Stimulated activated CD8-positive, alpha-beta memory T cell treated with anti-CD3 and anti-CD28 coated beads, Interleukin-15, amount 100 ng/mL, for 48 hours (primary cell): ENCODE data around the gene TTC3.

Experiments used
- DNase-seq, 2 donors: peaks; one replicate each; pipeline ENCODE4 v3.0.0-alpha.2; 2020; ENCODE audit warnings: low read depth in 2 of 2

TTC3 gene

GRCh38 chr21:37059181-37059580 lies 13.9 kb upstream of the TTC3 start:
- DNase-seq = no peak

- DNase-seq = peak in 1 of 2 donors; percentile 32
Measured at GRCh38 chr21:37060296-37060695, 12.8 kb upstream of the TTC3 start.

- DNase-seq = no peak
Measured at GRCh38 chr21:37061926-37062592, 11.0 kb upstream of the TTC3 start.

- DNase-seq = no peak
Measured at GRCh38 chr21:37062593-37062935, 10.5 kb upstream of the TTC3 start.

GRCh38 chr21:37063433-37063832 lies 9.6 kb upstream of the TTC3 start:
- no peak for DNase-seq

- DNase-seq = no peak
Measured at GRCh38 chr21:37064841-37065240, 8.2 kb upstream of the TTC3 start.

GRCh38 chr21:37065561-37066177 lies 7.4 kb upstream of the TTC3 start:
- no peak for DNase-seq

- DNase-seq = no peak
Measured at GRCh38 chr21:37071561-37072273, 1.3 kb upstream of the TTC3 start.

- peak in 1 of 2 donors; percentile 50 for DNase-seq
Measured at GRCh38 chr21:37072274-37072987, 623 bp upstream of the TTC3 start.

- peak; percentile 40 to 43 for DNase-seq
Measured at GRCh38 chr21:37073417-37074196, 553 bp downstream of the TTC3 start.

- DNase-seq = no peak
Measured at GRCh38 chr21:37074197-37074510, 1.1 kb downstream of the TTC3 start.

GRCh38 chr21:37074546-37074945 lies 1.5 kb downstream of the TTC3 start:
- DNase-seq = no peak

- no peak for DNase-seq
Measured at GRCh38 chr21:37075214-37075770, 2.2 kb downstream of the TTC3 start.

- DNase-seq = no peak
Measured at GRCh38 chr21:37076087-37076850, 3.2 kb downstream of the TTC3 start.

GRCh38 chr21:37077403-37077802 lies 4.3 kb downstream of the TTC3 start:
- DNase-seq = no peak

GRCh38 chr21:37079211-37079824 lies 6.3 kb downstream of the TTC3 start:
- DNase-seq = no peak

- no peak for DNase-seq
Measured at GRCh38 chr21:37082375-37082774, 9.3 kb downstream of the TTC3 start.

- no peak for DNase-seq
Measured at GRCh38 chr21:37082856-37083528, 9.9 kb downstream of the TTC3 start.

GRCh38 chr21:37085726-37086125 lies 12.7 kb downstream of the TTC3 start:
- DNase-seq = no peak

GRCh38 chr21:37087188-37087587 lies 14.1 kb downstream of the TTC3 start:
- DNase-seq = no peak
